OCI-LY1 (cell line): ENCODE measurements around the gene SLC18B1.

Source experiments
- H2AFZ ChIP-seq: fragments of 200-600 bp; sonication (generic), shearing (Covaris generic); 2 replicates; pipeline ENCODE4 v1.6.0; 2014; ENCODE audit warnings: antibody characterized with exemption, mild to moderate bottlenecking, low read length
- H3F3A ChIP-seq: fragments of 200-600 bp; sonication (generic), shearing (Covaris generic); 2 replicates; pipeline ENCODE4 v1.6.0; 2014; ENCODE audit warnings: mild to moderate bottlenecking, antibody characterized with exemption, low read length, moderate library complexity; ENCODE audit not compliant: insufficient read depth
- H3K27ac ChIP-seq: fragments of 200-600 bp; sonication (generic); 2 replicates; pipeline ENCODE4 v1.5.1; 2014; ENCODE audit warnings: low read length, mixed run types, mild to moderate bottlenecking, low read depth; ENCODE audit not compliant: poor library complexity, severe bottlenecking
- H3K27me3 ChIP-seq: fragments of 200-600 bp; sonication (generic); 2 replicates; pipeline ENCODE4 v1.6.0; 2014; ENCODE audit warnings: antibody characterized with exemption, mild to moderate bottlenecking, low read length, moderate library complexity; ENCODE audit not compliant: insufficient read depth
- H3K36me3 ChIP-seq: fragments of 200-600 bp; sonication (generic); 2 replicates; pipeline ENCODE4 v1.6.1; 2014; ENCODE audit warnings: mild to moderate bottlenecking, antibody characterized with exemption, low read length, moderate library complexity, mixed read lengths; ENCODE audit not compliant: insufficient read depth
- H3K4me1 ChIP-seq: fragments of 200-600 bp; sonication (generic); 2 replicates; pipeline ENCODE4 v1.5.1; 2014; ENCODE audit warnings: mild to moderate bottlenecking, low read length, moderate library complexity; ENCODE audit not compliant: insufficient read depth, severe bottlenecking
- H3K4me2 ChIP-seq: fragments of 200-600 bp; sonication (generic), shearing (Covaris generic); 2 replicates; pipeline ENCODE4 v1.6.1; 2014; ENCODE audit warnings: low read length
- H3K4me3 ChIP-seq: fragments of 200-600 bp; sonication (generic); 2 replicates; pipeline ENCODE4 v1.5.1; 2014; ENCODE audit warnings: low read length, low read depth, mild to moderate bottlenecking, mixed read lengths; ENCODE audit not compliant: poor library complexity, severe bottlenecking
- H3K79me2 ChIP-seq: fragments of 200-600 bp; shearing (Covaris generic); 2 replicates; pipeline ENCODE4 v1.6.1; 2016; ENCODE audit warnings: mixed run types, low read length, mixed read lengths; ENCODE audit not compliant: insufficient read depth
- H3K9ac ChIP-seq: fragments of 200-600 bp; sonication (generic), shearing (Covaris generic); 2 replicates; pipeline ENCODE4 v1.6.1; 2014; ENCODE audit warnings: mild to moderate bottlenecking, low read length, mixed read lengths
- H3K9me2 ChIP-seq: fragments of 200-600 bp; sonication (generic), shearing (Covaris generic); 2 replicates; pipeline ENCODE4 v1.6.1; 2014; ENCODE audit warnings: low read depth, mild to moderate bottlenecking, low read length, mixed read lengths
- H3K9me3 ChIP-seq: fragments of 200-600 bp; shearing (Covaris generic); 2 replicates; pipeline ENCODE4 v1.6.1; 2014; ENCODE audit warnings: low read length, mixed read lengths
- H4K20me1 ChIP-seq: fragments of 200-600 bp; sonication (generic), shearing (Covaris generic); 2 replicates; pipeline ENCODE4 v1.6.0; 2016; ENCODE audit warnings: mild to moderate bottlenecking, low read length; ENCODE audit not compliant: insufficient read depth
- CTCF ChIP-seq: fragments of 200-600 bp; sonication (generic), shearing (Covaris generic); IDR thresholded peaks from 2 replicates; pipeline ENCODE4 v1.5.1; 2017; ENCODE audit warnings: mild to moderate bottlenecking, antibody characterized with exemption, low read length, moderate library complexity, mixed read lengths
- EZH2 ChIP-seq: fragments of 200-600 bp; sonication (generic), shearing (Covaris generic); IDR thresholded peaks from 2 replicates; pipeline ENCODE4 v1.8.0; 2017; ENCODE audit warnings: borderline replicate concordance, mixed run types, mild to moderate bottlenecking, antibody characterized with exemption, low read length, moderate library complexity, mixed read lengths

The SLC18B1 gene

GRCh38 chr6:132725947-132726607 lies 72.4 kb downstream of the SLC18B1 start:
- no peaks in the 10 kb centered on the region for H3K36me3 ChIP-seq
- no peaks in the 10 kb centered on the region for H3F3A ChIP-seq
- no peaks in the 10 kb centered on the region for H3K79me2 ChIP-seq
- H3K4me1 ChIP-seq: peaks cover 11% of the 10 kb centered on the region
- no peaks in the 10 kb centered on the region for H3K9me3 ChIP-seq
- H3K9ac ChIP-seq: no peak overlapping the region
- H4K20me1 ChIP-seq: no peaks in the 10 kb centered on the region
- H2AFZ ChIP-seq: no peak overlapping the region
- H3K4me3 ChIP-seq: no peak overlapping the region
- H3K4me2 ChIP-seq: no peak overlapping the region
- no peak overlapping the region for H3K27ac ChIP-seq
- no peaks in the 10 kb centered on the region for H3K27me3 ChIP-seq
- TF ChIP-seq CTCF: no peak
- TF ChIP-seq EZH2: no peak
- H3K9me2 ChIP-seq: no peaks in the 10 kb centered on the region

GRCh38 chr6:132725471-132725870 lies 73.0 kb downstream of the SLC18B1 start:
- H3K9me2 ChIP-seq: no peaks in the 10 kb centered on the region
- no peak overlapping the region for H3K27ac ChIP-seq
- no peaks in the 10 kb centered on the region for H3K27me3 ChIP-seq
- no peak for TF ChIP-seq EZH2
- no peak for TF ChIP-seq CTCF
- no peaks in the 10 kb centered on the region for H4K20me1 ChIP-seq
- H3F3A ChIP-seq: no peaks in the 10 kb centered on the region
- no peak overlapping the region for H3K4me2 ChIP-seq
- H3K9me3 ChIP-seq: no peaks in the 10 kb centered on the region
- H3K36me3 ChIP-seq: no peaks in the 10 kb centered on the region
- H3K4me3 ChIP-seq: no peak overlapping the region
- H3K79me2 ChIP-seq: no peaks in the 10 kb centered on the region
- H3K9ac ChIP-seq: no peak overlapping the region
- H3K4me1 ChIP-seq: peaks cover 11% of the 10 kb centered on the region
- no peak overlapping the region for H2AFZ ChIP-seq

- no peaks in the 10 kb centered on the region for H3K9me2 ChIP-seq
- H4K20me1 ChIP-seq: no peaks in the 10 kb centered on the region
- no peaks in the 10 kb centered on the region for H3K4me1 ChIP-seq
- no peaks in the 10 kb centered on the region for H3K9me3 ChIP-seq
- H3K27me3 ChIP-seq: no peaks in the 10 kb centered on the region
- H3K9ac ChIP-seq: no peak overlapping the region
- no peak overlapping the region for H3K4me3 ChIP-seq
- no peak overlapping the region for H3K27ac ChIP-seq
- H3K36me3 ChIP-seq: no peaks in the 10 kb centered on the region
- H3F3A ChIP-seq: no peaks in the 10 kb centered on the region
- H3K79me2 ChIP-seq: no peaks in the 10 kb centered on the region
- no peak overlapping the region for H3K4me2 ChIP-seq
- H2AFZ ChIP-seq: no peak overlapping the region
- TF ChIP-seq EZH2 (no peak), CTCF (no peak)
Observed at GRCh38 chr6:132719736-132720448, 78.5 kb downstream of the SLC18B1 start.
